K562 (cell line): ENCODE measurements around the gene C2CD4D.

Experiments used
- CTCF ChIP-seq, 3 experiments: IDR thresholded peaks in 2 of 3; conservative IDR thresholded peaks in 1 of 3; 2 replicates each; pipeline ENCODE4 v1.5.1; 2011 to 2012; ENCODE audit warnings: low read length in 3 of 3, mild to moderate bottlenecking in 3 of 3, control low read depth in 2 of 3, improper control_type of control experiment in 1 of 3, inconsistent platforms in 1 of 3, low read depth in 1 of 3, mixed read lengths in 1 of 3, moderate library complexity in 1 of 3; ENCODE audit not compliant: insufficient read depth in 2 of 3
- EZH2 ChIP-seq: IDR thresholded peaks from 2 replicates; pipeline ENCODE4 v1.6.1; 2012; ENCODE audit warnings: low read depth, mild to moderate bottlenecking, inconsistent platforms, low read length, borderline replicate concordance
- FOS ChIP-seq: IDR thresholded peaks from 3 replicates; pipeline ENCODE4 v1.6.1; 2011; ENCODE audit not compliant: insufficient read length; ENCODE audit errors: extremely low read depth
- FOXJ3 ChIP-seq: sonication (generic); formaldehyde crosslinking; IDR thresholded peaks from 2 replicates; pipeline ENCODE4 v1.4.0; 2020; ENCODE audit warnings: mild to moderate bottlenecking, missing genetic modification reagents
- ID3 ChIP-seq, 2 experiments: fragments of 250-450 bp in 1 of 2; fragments of 450-650 bp in 1 of 2; sonication (Bioruptor Pico) in 1 of 2; IDR thresholded peaks; 2 replicates each; pipeline versions ENCODE4 v1.6.1 to v1.8.0; 2016 to 2021; ENCODE audit warnings: mild to moderate bottlenecking in 2 of 2, moderate library complexity in 2 of 2, missing compliant biosample characterization in 1 of 2, missing genetic modification characterization in 1 of 2
- SP1 ChIP-seq: sonication (generic); formaldehyde crosslinking; IDR thresholded peaks from 2 replicates; pipeline ENCODE4 v1.8.1; 2022; ENCODE audit warnings: mild to moderate bottlenecking, missing genetic modification reagents
- SUPT5H ChIP-seq: fragments of 450-650 bp; IDR thresholded peaks from 2 replicates; pipeline ENCODE4 v1.6.1; 2016
- TAF15 ChIP-seq: fragments of 200-400 bp; formaldehyde crosslinking; IDR thresholded peaks from 2 replicates; pipeline ENCODE4 v1.6.1; 2017; ENCODE audit warnings: mild to moderate bottlenecking, low read depth, low read length, moderate library complexity
- ZC3H11A ChIP-seq: IDR thresholded peaks from 2 replicates; pipeline ENCODE4 v1.6.1; 2012; ENCODE audit warnings: low read depth, low read length, improper control_type of control experiment
- ZNF76 ChIP-seq: fragments of 250-450 bp; sonication (Bioruptor Pico); IDR thresholded peaks from 2 replicates; pipeline ENCODE4 v1.4.0; 2020; ENCODE audit warnings: mild to moderate bottlenecking, moderate library complexity, borderline replicate concordance

GRCh38 chr1:151798571-151798970 lies 41.0 kb downstream of the C2CD4D start:
- TF ChIP-seq SP1 (CRISPR knock-in tag) (no peak), ZNF76 (no peak), EZH2 (no peak), SUPT5H (no peak), TAF15 (no peak), ID3 (CRISPR knock-in tag; IDR thresholded peaks at IDR 0.05) (no peak), ID3 (tag; IDR thresholded peaks at IDR 0.05) (no peak), FOXJ3 (CRISPR knock-in tag) (no peak), FOS (no peak), CTCF (IDR thresholded peaks at IDR 0.05 in 2 of 3, conservative IDR thresholded peaks at IDR 0.05 in 1 of 3; ENCODE audit: insufficient read depth in 2 of 3, low read depth in 1 of 3, low read length in 3 of 3) (no peak), ZC3H11A (no peak)
